Fibroblast of villous mesenchyme (primary cell): ENCODE measurements around the gene NBAS. TPM values are rescaled to one million over a fixed set of nuclear protein-coding genes. Genes with fewer than 3 reads are reported as not detected.
"Not testable (repeated sequence)": the region's sequence is repeated elsewhere in the genome, so short reads cannot be mapped to it uniquely, and the experiment has no call there.

ENCODE experiments used
- DNase-seq: peaks from one replicate; pipeline ENCODE4 v3.0.0-alpha.2; 2010; ENCODE audit warnings: low read depth
- H3K4me3 ChIP-seq: 2 replicates; pipeline ENCODE4 v1.5.1; 2011; ENCODE audit warnings: low read depth, mild to moderate bottlenecking, low read length
- total RNA-seq: library from RNA; depleted of rRNA; stranded (reverse); fragments of >200 nt; gene quantifications from 2 replicates; pipeline ENCODE4 v1.2.3, GENCODE V29; 2012
- TF ChIP-seq, protein P1 (sequence below): IDR thresholded peaks from 2 replicates; pipeline ENCODE4 v1.5.1; 2012; ENCODE audit warnings: low read depth, mild to moderate bottlenecking, low read length; ENCODE audit not compliant: insufficient read depth

Gene NBAS
- total RNA-seq, 1 donor = 109 TPM

DNA sequence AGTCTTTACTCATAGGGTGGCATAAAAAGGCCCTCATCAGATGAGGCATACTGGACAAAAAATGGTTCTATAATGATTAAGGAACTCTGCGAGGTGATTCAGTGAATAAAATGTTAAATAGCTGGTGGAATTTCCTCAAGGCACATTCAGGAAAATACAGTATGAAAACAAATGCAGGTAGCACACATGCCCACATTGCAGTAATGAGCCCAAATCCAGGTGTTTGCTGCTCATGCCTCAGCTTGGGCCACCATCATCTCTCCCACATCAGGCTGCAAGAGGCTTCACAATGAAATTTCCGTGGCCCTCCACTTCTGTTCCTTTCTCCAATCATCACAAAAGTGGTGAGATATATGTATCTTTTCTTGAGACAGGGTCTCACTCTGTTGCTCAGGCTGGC lies 298.3 kb downstream of the NBAS start:
- TF ChIP-seq, protein P1, sequence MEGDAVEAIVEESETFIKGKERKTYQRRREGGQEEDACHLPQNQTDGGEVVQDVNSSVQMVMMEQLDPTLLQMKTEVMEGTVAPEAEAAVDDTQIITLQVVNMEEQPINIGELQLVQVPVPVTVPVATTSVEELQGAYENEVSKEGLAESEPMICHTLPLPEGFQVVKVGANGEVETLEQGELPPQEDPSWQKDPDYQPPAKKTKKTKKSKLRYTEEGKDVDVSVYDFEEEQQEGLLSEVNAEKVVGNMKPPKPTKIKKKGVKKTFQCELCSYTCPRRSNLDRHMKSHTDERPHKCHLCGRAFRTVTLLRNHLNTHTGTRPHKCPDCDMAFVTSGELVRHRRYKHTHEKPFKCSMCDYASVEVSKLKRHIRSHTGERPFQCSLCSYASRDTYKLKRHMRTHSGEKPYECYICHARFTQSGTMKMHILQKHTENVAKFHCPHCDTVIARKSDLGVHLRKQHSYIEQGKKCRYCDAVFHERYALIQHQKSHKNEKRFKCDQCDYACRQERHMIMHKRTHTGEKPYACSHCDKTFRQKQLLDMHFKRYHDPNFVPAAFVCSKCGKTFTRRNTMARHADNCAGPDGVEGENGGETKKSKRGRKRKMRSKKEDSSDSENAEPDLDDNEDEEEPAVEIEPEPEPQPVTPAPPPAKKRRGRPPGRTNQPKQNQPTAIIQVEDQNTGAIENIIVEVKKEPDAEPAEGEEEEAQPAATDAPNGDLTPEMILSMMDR = no peak
- DNase-seq = no peak
- no peak overlapping the region for H3K4me3 ChIP-seq

DNA sequence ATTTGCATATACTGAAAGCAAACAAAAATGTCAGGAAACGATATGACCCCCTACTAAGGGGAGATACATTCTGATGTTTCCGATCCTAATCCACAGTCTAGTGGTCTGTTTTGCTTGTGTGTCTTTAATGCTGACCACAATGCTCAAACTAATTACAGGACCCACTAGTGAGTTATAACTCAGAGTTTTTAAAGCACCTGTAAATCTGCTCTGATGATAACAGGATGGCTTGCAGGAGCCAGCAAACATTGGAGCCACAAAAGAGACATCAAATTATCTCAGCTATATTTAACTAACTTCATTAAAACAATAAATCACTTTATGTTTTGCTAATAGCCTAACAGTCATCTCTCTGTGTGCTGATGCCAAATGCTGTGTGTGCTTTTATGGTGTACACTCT lies 300.3 kb downstream of the NBAS start:
- H3K4me3 ChIP-seq = no peak overlapping the region
- no peak for DNase-seq
- TF ChIP-seq, protein P1 = no peak

DNA sequence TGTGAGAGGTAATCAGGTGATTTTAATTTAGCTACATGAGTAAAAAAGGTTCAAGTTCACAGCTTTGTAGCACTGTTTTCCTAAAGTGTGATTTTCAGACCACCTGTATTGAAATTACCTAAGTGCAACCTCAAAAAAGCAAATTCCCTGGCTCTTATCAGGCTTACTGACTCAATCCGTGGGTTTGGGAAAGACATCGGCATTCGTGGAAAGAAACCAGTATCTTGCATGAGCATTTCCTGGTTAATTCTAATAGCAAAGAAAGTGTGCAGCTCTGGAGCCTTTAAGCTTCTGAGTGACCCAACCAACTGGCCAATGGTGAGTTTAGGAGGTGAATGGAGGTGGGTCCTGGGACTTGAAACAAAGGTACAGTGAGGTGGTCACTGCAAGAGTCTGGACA lies 300.9 kb downstream of the NBAS start:
- no peak for DNase-seq
- TF ChIP-seq, protein P1 = no peak

DNA sequence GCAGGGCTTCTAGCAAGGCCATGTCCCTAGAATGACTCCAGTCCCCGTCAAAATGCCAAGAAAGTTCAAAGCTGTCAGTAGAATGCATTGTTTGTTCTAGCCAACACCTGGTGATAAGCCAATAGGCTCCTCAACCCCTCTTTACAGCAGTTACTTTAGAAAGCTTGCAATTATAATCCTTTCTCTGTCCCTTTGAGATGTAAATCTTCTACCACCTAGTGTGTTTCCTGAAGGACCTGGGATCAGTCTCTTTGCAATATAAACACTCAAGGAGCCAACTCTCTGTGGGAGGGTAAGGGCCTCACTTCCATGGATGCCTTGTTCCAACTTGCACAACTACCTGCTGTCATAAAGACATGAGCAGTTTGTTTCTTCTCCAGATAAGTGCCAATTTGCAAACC lies 301.8 kb downstream of the NBAS start:
- DNase-seq = no peak
- no peak overlapping the region for H3K4me3 ChIP-seq
- TF ChIP-seq, protein P1 = no peak

More for the DNA sequence above, 300.9 kb downstream of the NBAS start:
- no peak overlapping the region for H3K4me3 ChIP-seq

DNA sequence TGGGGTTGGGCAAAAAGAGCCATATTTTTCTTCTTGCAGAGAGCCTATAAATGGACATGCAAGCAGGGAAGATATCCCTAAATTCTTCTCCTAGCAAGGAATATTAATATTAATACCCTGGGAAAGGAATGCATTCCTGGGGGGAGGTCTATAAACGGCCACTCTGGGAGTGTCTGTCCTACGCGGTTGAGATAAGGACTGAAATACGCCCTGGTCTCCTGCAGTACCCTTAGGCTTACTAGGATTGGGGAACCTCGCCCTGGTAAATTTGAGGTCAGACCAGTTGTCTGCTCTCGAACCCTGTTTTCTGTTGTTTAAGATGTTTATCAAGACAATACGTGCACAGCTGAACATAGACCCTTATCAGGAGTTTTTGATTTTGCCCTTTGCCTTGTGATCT lies 302.7 kb downstream of the NBAS start:
- H3K4me3 ChIP-seq, DNase-seq: not testable (repeated sequence)

DNA sequence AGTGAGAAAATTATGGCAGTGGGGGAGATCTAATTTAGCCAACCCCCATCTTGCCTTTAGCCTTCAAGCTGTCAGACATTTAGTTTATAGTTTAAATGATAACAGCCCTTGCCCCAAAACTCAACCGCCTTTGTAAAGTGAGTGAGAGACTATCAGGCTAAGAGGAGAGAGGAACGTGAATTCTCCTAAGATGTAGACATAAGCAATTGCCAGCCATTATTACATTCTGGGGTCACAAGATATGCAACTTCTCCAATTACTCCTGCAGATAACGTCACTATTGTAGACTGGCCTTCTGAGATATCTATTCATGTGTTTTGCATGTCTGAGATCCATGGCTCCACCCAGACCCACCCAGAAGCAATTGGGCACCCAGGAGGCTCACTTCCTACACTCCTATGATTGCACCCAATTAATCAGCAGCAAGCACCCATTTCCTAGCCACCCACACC lies 307.3 kb downstream of the NBAS start:
- H3K4me3 ChIP-seq = no peak overlapping the region
- no peak for DNase-seq
- TF ChIP-seq, protein P1 = no peak

DNA sequence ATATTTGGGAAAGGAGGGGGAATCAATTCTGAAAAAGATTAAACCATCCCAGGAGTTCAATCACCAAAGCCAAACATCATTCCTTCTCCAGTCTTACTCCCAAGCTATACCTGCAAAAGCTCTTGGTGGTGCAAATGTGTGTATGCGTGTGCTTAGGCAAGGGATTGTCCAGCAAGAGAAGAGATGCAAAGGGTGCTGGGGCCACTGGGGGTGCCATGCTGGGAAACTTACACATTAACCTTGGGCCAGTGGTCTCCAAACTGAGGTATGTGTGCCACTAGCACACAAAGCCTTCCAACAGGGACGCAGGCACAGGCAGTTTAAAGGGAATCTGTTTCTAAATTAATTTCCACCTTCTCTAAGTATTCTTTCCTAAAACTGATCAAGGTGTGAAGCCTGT lies 307.9 kb downstream of the NBAS start:
- DNase-seq = no peak
- TF ChIP-seq, protein P1 = no peak
- no peak overlapping the region for H3K4me3 ChIP-seq

DNA sequence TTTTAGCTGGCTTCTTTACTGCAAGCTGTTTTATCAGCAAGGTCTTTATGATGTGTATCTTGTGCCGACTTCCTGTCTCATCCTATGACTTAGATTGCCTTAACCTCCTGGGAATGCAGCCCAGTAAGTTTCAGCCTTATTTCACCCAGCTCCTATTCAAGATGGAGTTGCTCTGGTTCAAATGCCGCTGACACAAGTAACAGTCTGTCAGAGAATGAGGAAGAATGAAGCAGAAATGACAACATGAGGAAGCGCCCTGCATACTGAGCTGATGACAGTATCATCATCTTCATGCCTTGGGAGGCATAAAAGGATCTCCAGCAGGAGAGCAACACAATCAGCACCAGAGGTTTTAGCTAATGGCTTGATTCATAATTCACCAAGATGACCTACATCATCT lies 309.4 kb downstream of the NBAS start:
- H3K4me3 ChIP-seq = no peak overlapping the region
- TF ChIP-seq, protein P1 = no peak
- no peak for DNase-seq

DNA sequence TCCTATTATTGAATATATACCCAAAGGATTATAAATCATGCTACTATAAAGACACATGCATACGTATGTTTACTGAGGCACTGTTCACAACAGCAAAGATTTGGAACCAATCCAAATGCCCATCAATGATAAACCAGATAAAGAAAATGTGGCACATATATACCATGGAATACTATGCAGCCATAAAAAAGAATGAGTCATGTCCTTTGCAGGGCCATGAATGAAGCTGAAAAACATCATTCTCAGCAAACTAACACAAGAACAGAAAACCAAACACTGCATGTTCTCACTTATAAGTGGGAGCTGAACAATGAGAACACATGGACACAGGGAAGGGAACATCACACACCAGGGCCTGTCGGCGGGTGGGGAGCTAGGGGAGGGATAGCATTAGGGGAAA lies 310.2 kb downstream of the NBAS start:
- DNase-seq = not testable (repeated sequence)

More for the DNA sequence above, 310.2 kb downstream of the NBAS start:
- H3K4me3 ChIP-seq = not testable (repeated sequence)
